Stimulated activated effector memory CD8-positive, alpha-beta T cell treated with anti-CD3 and anti-CD28 coated beads, Interleukin-12 subunit alpha, Interleukin-12 subunit beta, amount 100 ng/mL, for 72 hours (primary cell): Measurements from ENCODE around the gene XPNPEP3.

Experiments used
- ATAC-seq: fragments of 150-1000 bp; cut with Tn5 transposase; 2 replicates; pipeline ENCODE4 v1.10.0; 2021
- DNase-seq, 2 donors: peaks; one replicate each; pipeline ENCODE4 v3.0.0; 2021 to 2022; ENCODE audit warnings: low spot score in 2 of 2
- H3K27ac Mint-ChIP-seq: one replicate; pipeline ENCODE4 v1.8.0; 2022; ENCODE audit warnings: mild to moderate bottlenecking, mixed read lengths
- H3K36me3 Mint-ChIP-seq: one replicate; pipeline ENCODE4 v1.8.0; 2022; ENCODE audit warnings: mild to moderate bottlenecking, mixed read lengths
- H3K4me1 Mint-ChIP-seq: one replicate; pipeline ENCODE4 v1.8.0; 2022; ENCODE audit warnings: mixed read lengths
- H3K4me3 Mint-ChIP-seq: one replicate; pipeline ENCODE4 v1.8.0; 2022; ENCODE audit warnings: mild to moderate bottlenecking, mixed read lengths
- H3K9me3 Mint-ChIP-seq: one replicate; pipeline ENCODE4 v1.8.0; 2022; ENCODE audit warnings: mixed read lengths

XPNPEP3 gene

DNA sequence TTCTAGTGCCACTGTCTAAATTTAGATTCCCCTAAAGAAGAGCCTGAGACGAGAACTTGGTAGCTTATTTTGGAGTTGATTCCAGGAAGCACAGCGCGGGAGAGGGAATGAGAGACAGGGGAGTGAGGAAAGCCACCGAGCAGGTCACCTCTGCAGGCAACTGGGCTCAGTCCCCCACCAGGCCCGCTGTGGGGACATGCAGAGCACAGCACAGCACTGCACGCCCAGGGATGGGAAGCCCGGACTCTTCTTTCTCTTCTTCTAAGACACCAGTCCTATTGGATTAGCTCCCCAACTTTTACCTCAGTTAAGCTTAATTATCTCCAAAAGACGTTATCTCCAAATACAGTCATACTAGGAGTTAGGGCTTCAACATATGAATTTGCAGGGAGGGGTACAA is 122.9 kb downstream of the XPNPEP3 start:
- no peak for DNase-seq
- H3K36me3 Mint-ChIP-seq = no peaks in the 10 kb centered on the region
- H3K4me1 Mint-ChIP-seq = peaks cover 7% of the 10 kb centered on the region
- no peaks in the 10 kb centered on the region for H3K9me3 Mint-ChIP-seq
- no peak for ATAC-seq
- H3K4me3 Mint-ChIP-seq = no peak overlapping the region
- no peak overlapping the region for H3K27ac Mint-ChIP-seq
